GM21825 (cell line): ENCODE measurements around the gene MARCHF2.
"Not testable (repeated sequence)": the region's sequence is repeated elsewhere in the genome, so short reads cannot be mapped to it uniquely, and the experiment has no call there.

Experiments used
- ATAC-seq: cut with Tn5 transposase; IDR thresholded peaks from one replicate; pipeline ENCODE4 v1.9.1; 2021; ENCODE audit warnings: mild to moderate bottlenecking, moderate library complexity; ENCODE audit not compliant: unreplicated experiment

The MARCHF2 gene

GRCh38 chr19:8412783-8413628 lies at the start of gene MARCHF2:
Gene MARCHF2 (plus strand): TSS chr19:8413305. CDS start chr19:8421841, 8,536 bp downstream.
- ATAC-seq = peak; percentile 97

- no peak for ATAC-seq
These were observed 49.0 kb upstream of the MARCHF2 start, which contains the start of gene ANGPTL4 for GRCh38 chr19:8363803-8364771. Gene ANGPTL4 (plus strand): TSS chr19:8364155. CDS start chr19:8364322, 167 bp downstream.

GRCh38 chr19:8366121-8366581 lies 47.0 kb upstream of the MARCHF2 start:
- no peak for ATAC-seq

- ATAC-seq = no peak
These were observed 46.2 kb upstream of the MARCHF2 start for GRCh38 chr19:8366961-8367326.

DNA sequence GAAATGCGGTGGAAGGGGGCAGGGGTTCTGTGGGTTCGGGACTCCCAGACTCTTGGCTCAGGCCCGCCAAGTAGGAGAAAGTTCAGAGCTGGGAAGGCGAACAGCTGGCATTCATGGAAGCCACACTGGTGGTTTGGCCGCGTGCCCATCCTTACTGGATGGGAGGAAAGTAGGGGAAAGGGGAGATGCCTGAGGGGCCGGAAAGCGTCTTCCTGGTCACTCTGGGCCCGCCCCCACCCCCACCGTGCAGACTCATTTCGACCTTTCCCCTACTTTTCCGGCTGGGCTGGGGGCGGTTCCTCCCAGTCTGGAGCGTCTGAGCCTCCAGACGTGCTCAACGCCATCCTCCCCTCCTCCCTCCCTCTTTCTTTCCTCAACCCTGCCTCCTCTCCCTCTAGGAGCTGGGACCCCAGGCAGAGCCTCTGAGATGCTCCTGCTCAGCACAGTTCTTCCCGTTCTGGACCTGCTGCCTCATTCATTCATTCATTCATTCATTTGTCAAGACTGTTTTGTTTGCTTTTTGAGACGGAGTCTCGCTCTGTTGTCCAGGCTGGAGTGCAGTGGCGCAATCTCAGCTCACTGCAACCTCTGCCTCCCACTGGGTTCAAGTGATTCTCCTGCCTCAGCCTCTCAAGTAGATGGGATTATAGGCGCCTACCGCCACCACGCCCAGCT lies 45.6 kb upstream of the MARCHF2 start:
- no peak for ATAC-seq

- no peak for ATAC-seq
These were observed 42.7 kb upstream of the MARCHF2 start for GRCh38 chr19:8370176-8371010.

GRCh38 chr19:8371011-8371804 lies 41.9 kb upstream of the MARCHF2 start:
- ATAC-seq = no peak

GRCh38 chr19:8373867-8374813 lies 39.0 kb upstream of the MARCHF2 start:
- no peak for ATAC-seq

DNA sequence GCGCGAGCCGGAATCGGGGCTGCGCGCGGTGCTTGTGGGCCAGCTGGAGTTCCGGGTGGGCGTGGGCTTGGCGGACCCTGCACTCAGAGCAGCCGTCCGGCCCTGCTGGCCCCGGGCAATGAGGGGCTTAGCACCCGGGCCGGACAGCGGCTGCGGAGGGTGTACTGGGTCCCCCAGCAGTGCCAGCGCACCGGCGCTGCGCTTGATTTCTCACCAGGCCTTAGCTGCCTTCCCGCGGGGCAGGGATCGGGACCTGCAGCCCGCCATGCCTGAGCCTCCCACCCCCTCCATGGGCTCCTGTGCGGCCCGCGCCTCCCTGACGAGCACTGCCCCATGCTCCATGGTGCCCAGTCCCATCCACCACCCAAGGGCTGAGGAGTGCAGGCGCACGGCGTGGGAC lies 37.3 kb upstream of the MARCHF2 start:
- ATAC-seq = not testable (repeated sequence)

- not testable (repeated sequence) for ATAC-seq
These were observed 36.6 kb upstream of the MARCHF2 start for GRCh38 chr19:8376373-8376974.

DNA sequence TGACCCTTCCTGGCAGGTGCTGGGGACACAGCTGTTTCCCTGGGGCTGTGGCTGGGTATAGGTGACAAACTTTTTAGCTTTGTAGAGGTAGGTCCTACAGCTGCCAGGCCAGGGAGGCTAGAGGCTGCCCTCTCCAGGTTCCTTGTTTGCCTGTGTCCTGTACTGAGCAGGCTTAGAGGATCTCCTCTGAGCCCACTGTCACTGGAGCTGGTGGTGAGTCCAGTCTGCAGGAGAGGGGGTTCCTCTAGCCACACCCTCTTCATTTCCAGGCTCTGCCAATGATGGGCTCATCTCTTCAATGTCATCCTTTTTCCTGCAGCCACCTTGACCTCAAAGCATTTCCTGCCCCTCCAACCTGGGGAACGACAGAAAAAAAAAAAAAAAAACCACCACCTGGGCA lies 35.5 kb upstream of the MARCHF2 start:
- ATAC-seq = no peak

- ATAC-seq = not testable (repeated sequence)
These were observed 33.8 kb upstream of the MARCHF2 start for GRCh38 chr19:8379156-8379891.

- ATAC-seq = not testable (repeated sequence)
These were observed 28.5 kb upstream of the MARCHF2 start for GRCh38 chr19:8384569-8384968.

GRCh38 chr19:8385103-8385502 lies 28.0 kb upstream of the MARCHF2 start:
- ATAC-seq = not testable (repeated sequence)

GRCh38 chr19:8385566-8385965 lies 27.5 kb upstream of the MARCHF2 start:
- not testable (repeated sequence) for ATAC-seq

GRCh38 chr19:8386419-8386818 lies 26.7 kb upstream of the MARCHF2 start:
- ATAC-seq = not testable (repeated sequence)

DNA sequence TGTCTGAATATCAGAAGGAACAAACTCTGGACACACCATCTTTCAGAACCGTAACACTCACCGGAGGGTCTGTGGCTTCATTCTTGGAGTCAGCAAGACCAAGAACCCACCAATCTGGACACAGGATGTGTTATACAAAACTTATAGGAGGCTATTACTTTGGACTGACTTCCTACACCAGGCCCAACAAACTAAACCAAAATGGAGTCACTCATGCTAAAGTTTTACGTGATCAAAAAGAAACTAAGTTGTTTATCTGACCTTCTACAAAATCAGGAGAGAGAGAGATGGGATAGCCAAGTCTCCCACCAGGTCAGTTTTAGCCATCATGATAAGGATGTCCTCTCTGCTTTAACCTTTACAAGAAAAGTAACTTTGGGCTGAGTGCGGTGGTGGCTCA lies 26.1 kb upstream of the MARCHF2 start:
- no peak for ATAC-seq
